Endothelial cell of umbilical vein (primary cell): Measurements from ENCODE around the gene SPDYE3. TPM values are rescaled to one million over a fixed set of nuclear protein-coding genes. Genes with fewer than 3 reads are reported as not detected.
A peak's percentile ranks its signal among the peaks of the same experiment; 100 is the strongest.
"Not testable (repeated sequence)": the region's sequence is repeated elsewhere in the genome, so short reads cannot be mapped to it uniquely, and the experiment has no call there.

Experiments used
- BruUV-seq: library from RNA; stranded (reverse); fragments of 400-500 nt; replicated peaks from 2 replicates; lab custom pipeline; 2021; lab: Mats Ljungman, UMichigan
- CTCF ChIA-PET: fragments of 300-600, 350-600 bp; sonication (Branson Sonifier 250); formaldehyde crosslinking; loops from one replicate; lab custom pipeline; 2021; ENCODE audit warnings: antibody characterized with exemption, inconsistent platforms; lab: Charles Lee
- POLR2A ChIA-PET: fragments of 300-600, 350-600 bp; sonication (Branson Sonifier 250); formaldehyde crosslinking; loops from one replicate; lab custom pipeline; 2021; ENCODE audit warnings: antibody characterized with exemption, inconsistent platforms; lab: Charles Lee
- DNase-seq: peaks from one replicate; pipeline ENCODE4 v3.0.0-alpha.2; 2011; ENCODE audit warnings: low read depth, low spot score
- FAIRE-seq: peaks from 2 replicates; lab custom pipeline; 2011; peaks lifted over from hg19 to GRCh38; lab: Jason Lieb, UNC
- H2AFZ ChIP-seq: 2 replicates; pipeline ENCODE4 v1.6.0; 2012; ENCODE audit warnings: low read depth, low read length, control low read depth, inconsistent platforms
- H3K27ac ChIP-seq: 2 replicates; pipeline ENCODE4 v1.5.1; 2011; ENCODE audit warnings: low read depth, mild to moderate bottlenecking, control low read depth, low read length, moderate library complexity; ENCODE audit not compliant: insufficient read depth
- H3K27me3 ChIP-seq, 2 experiments: 2 replicates each; pipeline versions ENCODE4 v1.6.0 to v1.6.1; 2011; ENCODE audit warnings: low read length in 2 of 2, mixed read lengths in 1 of 2; ENCODE audit not compliant: control insufficient read depth in 2 of 2, insufficient read depth in 2 of 2
- H3K36me3 ChIP-seq, 2 experiments: 2 replicates in 1 of 2; 3 replicates in 1 of 2; pipeline ENCODE4 v1.5.1; 2011; ENCODE audit warnings: low read length in 2 of 2, mild to moderate bottlenecking in 1 of 2, moderate library complexity in 1 of 2; ENCODE audit not compliant: control insufficient read depth in 2 of 2, insufficient read depth in 2 of 2; ENCODE audit errors: extremely low read depth in 1 of 2
- H3K4me1 ChIP-seq: 3 replicates; pipeline ENCODE4 v1.5.1; 2011; ENCODE audit warnings: mild to moderate bottlenecking, low read length; ENCODE audit not compliant: control insufficient read depth, insufficient read depth; ENCODE audit errors: extremely low read depth
- H3K4me2 ChIP-seq: 2 replicates; pipeline ENCODE4 v1.6.1; 2011; ENCODE audit warnings: low read length, control low read depth, mixed read lengths; ENCODE audit not compliant: insufficient read depth
- H3K4me3 ChIP-seq, 3 experiments: fragments of 200-600 bp in 1 of 3; sonication (generic), shearing (Covaris generic) in 1 of 3; replicated peaks in 1 of 3; 2 replicates each; pipeline ENCODE4 v1.5.1; 2011 to 2016; ENCODE audit warnings: control low read depth in 3 of 3, low read length in 3 of 3, mild to moderate bottlenecking in 2 of 3, inconsistent platforms in 1 of 3, low read depth in 1 of 3, moderate library complexity in 1 of 3; ENCODE audit not compliant: insufficient read depth in 1 of 3
- H3K79me2 ChIP-seq: 2 replicates; pipeline ENCODE4 v1.6.0; 2012; ENCODE audit warnings: low read length, inconsistent platforms; ENCODE audit not compliant: control insufficient read depth, insufficient read depth
- H3K9ac ChIP-seq: replicated peaks from 2 replicates; pipeline ENCODE3; 2011; ENCODE audit warnings: low read length, control low read depth; ENCODE audit not compliant: insufficient read depth; ENCODE audit errors: extremely low read depth
- H3K9me1 ChIP-seq: replicated peaks from 3 replicates; pipeline ENCODE4 v1.6.0; 2011; ENCODE audit warnings: mild to moderate bottlenecking, low read length; ENCODE audit not compliant: control insufficient read depth, insufficient read depth; ENCODE audit errors: extremely low read depth
- H3K9me3 ChIP-seq: replicated peaks from 2 replicates; pipeline ENCODE4 v1.5.1; 2012; ENCODE audit warnings: low read length, inconsistent platforms; ENCODE audit not compliant: control insufficient read depth, insufficient read depth
- H4K20me1 ChIP-seq: replicated peaks from 2 replicates; pipeline ENCODE3; 2011; ENCODE audit warnings: mild to moderate bottlenecking, low read length; ENCODE audit not compliant: control insufficient read depth, insufficient read depth; ENCODE audit errors: extremely low read depth
- POLR2A ChIP-seq: IDR thresholded peaks from 2 replicates; pipeline ENCODE4 v1.6.1; 2012; ENCODE audit warnings: low read depth, mild to moderate bottlenecking, control low read depth, low read length
- dilution Hi-C: fragments of 300-500 bp; cut with MboI; formaldehyde crosslinking; loops from one replicate; pipeline ENCODE4 v1.15.0; 2019; ENCODE audit warnings: low sequenced_read_pairs; ENCODE audit not compliant: extremely low pct_ligation_motif_present
- intact Hi-C: fragments of 100-400 bp; cut with micrococcal nuclease; formaldehyde crosslinking; loops from one replicate; pipeline ENCODE4 v1.10.0; 2022
- polyA plus RNA-seq, 4 experiments: library from polyadenylated mRNA; depleted of rRNA in 3 of 4; stranded (reverse) in 3 of 4; unstranded in 1 of 4; fragments of >200 nt; gene quantifications; 2 replicates each; pipeline versions ENCODE4 v1.2.1 to v1.2.3, GENCODE V29; 2011 to 2012; ENCODE audit warnings: missing spikeins in 1 of 4
- total RNA-seq: library from RNA; stranded (reverse); gene quantifications from 2 replicates; pipeline ENCODE4 v1.2.3, GENCODE V29; 2021

SPDYE3 gene
- total and polyA plus RNA-seq, 2 donors (not counting 3 experiments of a cell fraction or from before 2014, with no cell fraction given): not detected

DNA sequence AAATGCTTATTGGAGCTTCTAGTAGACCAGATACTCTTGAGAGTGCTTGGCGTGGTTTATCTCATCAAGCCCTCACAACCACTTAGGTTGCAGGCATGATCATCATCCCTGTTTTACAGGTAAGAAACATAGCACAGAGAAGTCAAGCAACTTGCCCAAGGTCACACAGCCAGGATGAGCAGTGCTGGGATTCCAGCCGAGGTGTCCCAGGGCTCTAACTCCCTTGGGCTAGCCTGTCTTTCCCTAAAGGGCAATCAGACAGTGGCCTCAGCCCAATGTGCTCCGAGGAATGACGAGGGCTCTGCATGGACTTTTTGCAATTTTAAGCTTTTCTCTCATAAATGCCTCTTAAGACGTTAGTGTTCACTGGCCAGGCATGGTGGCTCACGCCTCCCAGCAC, 39.9 kb upstream of the SPDYE3 start:
- Histone ChIP-seq H3K27ac (no peak overlapping the region), H3K9me3 (no peaks in the 10 kb centered on the region), H3K9me1 (no peaks in the 10 kb centered on the region), H4K20me1 (no peaks in the 10 kb centered on the region), H3K4me1 (peaks cover 7% of the 10 kb centered on the region), H3K79me2 (no peaks in the 10 kb centered on the region), H3K36me3 (no peaks in the 10 kb centered on the region), H3K4me3 (no peak overlapping the region), H3K9ac (no peak overlapping the region), H2AFZ (no peak overlapping the region), H3K4me2 (no peak overlapping the region), H3K27me3 (no peaks in the 10 kb centered on the region)
- CTCF ChIA-PET: interaction anchor here (0.6 to 1.2 kb wide), 2 partner anchors 13 to 135 kb away, joined by 3 read pairs; no protein-coding TSS in a partner anchor
- dilution Hi-C loops (no loop called here), intact Hi-C loops (no loop called here)
- FAIRE-seq: no peak
- POLR2A ChIA-PET: no interaction called here
- no TSS peak for BruUV-seq
- no peak for DNase-seq
- no peak for TF ChIP-seq POLR2A

DNA sequence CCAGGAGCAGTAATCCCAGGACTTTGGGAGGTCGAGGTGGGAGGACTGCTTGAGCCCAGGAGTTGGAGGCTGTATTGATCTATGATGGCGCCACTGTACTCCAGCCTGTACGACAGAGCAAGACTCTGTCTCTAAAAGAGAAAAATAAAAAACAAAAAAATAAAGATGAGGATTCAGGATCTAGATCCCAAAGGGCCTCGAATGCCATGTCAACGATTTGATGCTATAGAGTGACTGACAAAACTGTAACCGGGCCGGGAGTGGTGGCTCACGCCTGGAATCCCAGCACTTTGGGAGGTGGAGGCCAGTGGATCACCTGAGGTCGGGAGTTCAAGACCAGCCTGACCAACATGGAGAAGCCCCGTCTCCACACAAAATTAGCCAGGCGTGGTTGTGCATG, 38.6 kb upstream of the SPDYE3 start:
- BruUV-seq, H3K27ac ChIP-seq, H3K27me3 ChIP-seq, H3K36me3 ChIP-seq, H3K4me2 ChIP-seq, H3K79me2 ChIP-seq, H3K9ac ChIP-seq, H2AFZ ChIP-seq, DNase-seq, H3K9me3 ChIP-seq, CTCF ChIA-PET, H3K4me1 ChIP-seq, POLR2A ChIA-PET, H3K9me1 ChIP-seq, H3K4me3 ChIP-seq, intact Hi-C loops, H4K20me1 ChIP-seq, dilution Hi-C loops, FAIRE-seq: not testable (repeated sequence)

DNA sequence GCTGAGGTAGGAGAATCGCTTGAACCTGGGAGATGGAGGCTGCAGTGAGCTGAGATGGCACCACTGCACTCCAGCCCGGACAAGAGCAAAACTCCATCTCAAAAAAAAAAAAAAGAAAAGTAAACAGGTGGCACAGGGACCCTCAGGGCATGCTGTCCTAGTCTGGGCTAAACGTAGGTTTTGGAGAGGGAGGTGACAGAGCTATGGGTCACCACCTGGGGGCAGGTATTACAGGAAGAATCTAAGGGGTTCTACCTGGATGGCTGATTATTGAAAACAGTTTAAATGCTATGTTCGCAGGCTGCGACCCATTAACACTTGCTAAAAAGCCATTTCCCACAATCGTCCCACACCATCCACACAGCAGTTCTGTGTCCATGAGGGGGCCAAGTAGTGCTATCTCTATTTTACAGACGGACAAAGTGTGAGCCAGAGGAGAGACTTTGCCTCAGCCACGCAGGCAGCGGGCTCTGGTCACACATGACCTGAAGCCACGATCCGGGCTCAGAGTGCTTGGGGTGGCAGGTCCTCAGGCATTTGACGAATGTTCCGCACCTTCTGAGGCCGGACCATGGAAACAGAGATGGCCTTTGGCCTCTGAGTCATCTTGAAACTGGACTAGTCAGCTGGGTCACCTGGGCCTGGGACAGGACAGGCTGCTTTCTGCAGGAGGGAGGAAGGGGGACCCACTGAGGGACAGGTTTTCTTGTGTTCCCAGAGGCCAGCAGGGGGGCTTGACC, 38.0 kb upstream of the SPDYE3 start:
- H3K27me3 ChIP-seq, DNase-seq, H3K27ac ChIP-seq, H3K4me3 ChIP-seq, BruUV-seq, H3K4me2 ChIP-seq, dilution Hi-C loops, H3K36me3 ChIP-seq, H3K9me3 ChIP-seq, H3K9ac ChIP-seq, H3K79me2 ChIP-seq, H3K9me1 ChIP-seq, H4K20me1 ChIP-seq, FAIRE-seq, H3K4me1 ChIP-seq, POLR2A ChIA-PET, CTCF ChIA-PET, H2AFZ ChIP-seq: not testable (repeated sequence)
- intact Hi-C loops: loop anchor here (10.0 kb wide), 1 partner anchor 75 kb away; no protein-coding TSS in a partner anchor

DNA sequence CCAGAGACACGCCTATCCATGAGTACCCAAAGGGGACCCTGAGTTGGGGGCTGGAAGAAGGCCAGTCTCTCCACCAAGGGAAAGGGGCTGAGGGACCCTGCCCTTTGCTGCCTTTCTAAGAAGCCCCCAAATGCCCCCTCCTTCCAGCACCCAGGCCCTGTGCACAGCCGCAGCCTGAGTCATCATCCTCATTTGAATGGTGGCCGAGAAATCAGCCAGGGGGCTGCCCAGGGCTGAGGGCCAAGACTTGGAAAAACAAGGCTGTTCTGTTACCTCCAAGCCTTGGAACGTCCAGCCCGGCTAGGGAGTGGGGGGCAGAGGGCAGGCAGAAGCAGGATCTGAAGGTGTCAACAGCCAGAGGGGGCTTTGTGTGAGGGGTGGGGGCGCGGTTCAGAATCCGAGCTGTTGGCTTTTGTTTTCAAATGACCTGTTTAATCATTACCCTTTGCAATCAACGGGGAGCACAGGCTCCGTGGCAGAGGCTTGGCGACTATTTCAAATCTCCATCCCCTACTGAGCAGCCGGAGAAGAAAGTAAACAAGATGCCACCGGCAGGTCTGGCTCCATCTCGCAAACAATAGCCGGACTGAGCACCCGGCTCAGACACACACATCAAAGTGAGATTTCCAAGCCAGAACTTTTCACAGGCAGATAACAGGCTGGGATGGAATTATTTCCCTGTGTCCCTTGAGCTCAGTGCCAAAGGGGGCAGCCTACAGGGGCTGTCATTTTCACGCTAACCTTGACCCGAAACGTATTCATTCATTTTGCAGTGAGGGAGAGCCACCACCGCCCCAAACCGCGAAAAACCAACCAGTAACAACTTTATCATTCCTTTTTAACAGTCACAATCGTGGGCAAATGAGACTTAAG, 37.2 kb upstream of the SPDYE3 start:
- H3K79me2 ChIP-seq, H3K9me1 ChIP-seq, H4K20me1 ChIP-seq, H3K36me3 ChIP-seq, H3K27ac ChIP-seq, H3K4me1 ChIP-seq, CTCF ChIA-PET, FAIRE-seq, H2AFZ ChIP-seq, H3K9me3 ChIP-seq, H3K9ac ChIP-seq, dilution Hi-C loops, H3K27me3 ChIP-seq, POLR2A ChIA-PET: not testable (repeated sequence)
- intact Hi-C loops: loop anchor here (10.0 kb wide), 1 partner anchor 75 kb away; no protein-coding TSS in a partner anchor
- H3K4me3 ChIP-seq: peak overlapping the region in 2 of 3 experiments; percentile 42 to 68
- peak; percentile 56 for DNase-seq
- H3K4me2 ChIP-seq: peak overlapping the region; percentile 57
- TSS peak; percentile 18 for BruUV-seq
